ENCODE results near the gene MYEOV. TPM values are rescaled to one million over a fixed set of nuclear protein-coding genes. Genes with fewer than 3 reads are reported as not detected.

The MYEOV gene
- total RNA-seq, 1 donor from 2014 or later: not detected

GRCh38 chr11:69314555-69314954, 20.6 kb downstream of the MYEOV start:
- Mint-ChIP-seq H3K4me3 (ENCODE audit: unreplicated experiment) (no peak overlapping the region), H3K27ac (ENCODE audit: unreplicated experiment) (no peak overlapping the region), H3K9me3 (ENCODE audit: unreplicated experiment) (no peaks in the 10 kb centered on the region), H3K27me3 (ENCODE audit: unreplicated experiment) (peaks cover 5% of the 10 kb centered on the region), H3K36me3 (ENCODE audit: low read depth, unreplicated experiment) (no peaks in the 10 kb centered on the region), H3K4me1 (ENCODE audit: unreplicated experiment) (peaks cover 12% of the 10 kb centered on the region)
- DNase-seq (ENCODE audit: low spot score): no peak
- TF ChIP-seq, protein P1, sequence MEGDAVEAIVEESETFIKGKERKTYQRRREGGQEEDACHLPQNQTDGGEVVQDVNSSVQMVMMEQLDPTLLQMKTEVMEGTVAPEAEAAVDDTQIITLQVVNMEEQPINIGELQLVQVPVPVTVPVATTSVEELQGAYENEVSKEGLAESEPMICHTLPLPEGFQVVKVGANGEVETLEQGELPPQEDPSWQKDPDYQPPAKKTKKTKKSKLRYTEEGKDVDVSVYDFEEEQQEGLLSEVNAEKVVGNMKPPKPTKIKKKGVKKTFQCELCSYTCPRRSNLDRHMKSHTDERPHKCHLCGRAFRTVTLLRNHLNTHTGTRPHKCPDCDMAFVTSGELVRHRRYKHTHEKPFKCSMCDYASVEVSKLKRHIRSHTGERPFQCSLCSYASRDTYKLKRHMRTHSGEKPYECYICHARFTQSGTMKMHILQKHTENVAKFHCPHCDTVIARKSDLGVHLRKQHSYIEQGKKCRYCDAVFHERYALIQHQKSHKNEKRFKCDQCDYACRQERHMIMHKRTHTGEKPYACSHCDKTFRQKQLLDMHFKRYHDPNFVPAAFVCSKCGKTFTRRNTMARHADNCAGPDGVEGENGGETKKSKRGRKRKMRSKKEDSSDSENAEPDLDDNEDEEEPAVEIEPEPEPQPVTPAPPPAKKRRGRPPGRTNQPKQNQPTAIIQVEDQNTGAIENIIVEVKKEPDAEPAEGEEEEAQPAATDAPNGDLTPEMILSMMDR (IDR thresholded peaks at IDR 0.05; ENCODE audit: unreplicated experiment): no peak

DNA sequence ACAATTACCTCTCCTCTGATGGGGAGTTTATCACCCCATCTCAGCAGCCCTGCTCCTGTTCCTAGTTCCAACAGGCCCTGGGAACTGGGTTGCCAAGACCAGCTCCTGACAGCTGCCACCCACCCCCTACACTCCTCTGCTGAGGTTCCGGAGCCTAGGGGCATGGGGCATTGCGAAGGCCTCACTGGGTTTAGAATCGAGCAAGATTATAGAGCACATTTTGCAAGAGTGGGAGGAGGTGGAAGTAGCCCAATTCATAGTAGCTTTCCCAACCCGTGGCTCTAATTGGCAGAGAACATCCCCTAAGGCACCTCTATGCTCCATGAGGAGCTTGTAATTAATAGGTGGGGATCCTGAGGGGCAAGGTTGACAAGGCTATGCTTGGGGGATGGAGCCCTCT, 23.0 kb downstream of the MYEOV start:
- Mint-ChIP-seq H3K4me1 (ENCODE audit: unreplicated experiment) (peaks cover 1% of the 10 kb centered on the region), H3K27ac (ENCODE audit: unreplicated experiment) (no peak overlapping the region), H3K27me3 (ENCODE audit: unreplicated experiment) (peaks cover 5% of the 10 kb centered on the region), H3K4me3 (ENCODE audit: unreplicated experiment) (no peak overlapping the region), H3K36me3 (ENCODE audit: low read depth, unreplicated experiment) (peaks cover 3% of the 10 kb centered on the region), H3K9me3 (ENCODE audit: unreplicated experiment) (no peaks in the 10 kb centered on the region)
- no peak for DNase-seq (ENCODE audit: low spot score)
- TF ChIP-seq, protein P1 (IDR thresholded peaks at IDR 0.05; ENCODE audit: unreplicated experiment): no peak

GRCh38 chr11:69317401-69318092, 23.6 kb downstream of the MYEOV start:
- TF ChIP-seq, protein P1 (IDR thresholded peaks at IDR 0.05; ENCODE audit: unreplicated experiment): no peak
- Mint-ChIP-seq H3K36me3 (ENCODE audit: low read depth, unreplicated experiment) (peaks cover 3% of the 10 kb centered on the region), H3K9me3 (ENCODE audit: unreplicated experiment) (no peaks in the 10 kb centered on the region), H3K4me3 (ENCODE audit: unreplicated experiment) (no peak overlapping the region), H3K27ac (ENCODE audit: unreplicated experiment) (no peak overlapping the region), H3K27me3 (ENCODE audit: unreplicated experiment) (peaks cover 5% of the 10 kb centered on the region), H3K4me1 (ENCODE audit: unreplicated experiment) (no peaks in the 10 kb centered on the region)
- no peak for DNase-seq (ENCODE audit: low spot score)

DNA sequence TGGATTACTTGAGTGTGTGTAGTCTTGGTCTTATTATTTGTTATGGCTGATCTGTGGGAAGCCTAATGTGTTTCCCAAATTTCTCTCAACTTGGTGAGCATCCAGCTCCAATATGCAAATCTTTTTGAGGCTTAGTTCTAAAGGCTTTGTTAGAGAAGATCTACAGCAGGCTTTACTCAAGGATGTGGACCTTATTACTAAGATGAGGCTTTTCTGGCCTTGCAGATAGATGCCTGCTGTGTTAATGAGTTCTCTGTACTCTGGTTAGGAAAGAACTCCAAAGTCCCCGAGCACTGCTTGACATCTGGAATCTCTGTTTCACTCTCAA, 24.1 kb downstream of the MYEOV start:
- H3K4me3 Mint-ChIP-seq (ENCODE audit: unreplicated experiment): no peak overlapping the region
- TF ChIP-seq, protein P1 (IDR thresholded peaks at IDR 0.05; ENCODE audit: unreplicated experiment): no peak
- no peaks in the 10 kb centered on the region for H3K9me3 Mint-ChIP-seq (ENCODE audit: unreplicated experiment)
- peaks cover 3% of the 10 kb centered on the region for H3K36me3 Mint-ChIP-seq (ENCODE audit: low read depth, unreplicated experiment)
- no peaks in the 10 kb centered on the region for H3K4me1 Mint-ChIP-seq (ENCODE audit: unreplicated experiment)
- peaks cover 5% of the 10 kb centered on the region for H3K27me3 Mint-ChIP-seq (ENCODE audit: unreplicated experiment)
- DNase-seq (ENCODE audit: low spot score): no peak
- H3K27ac Mint-ChIP-seq (ENCODE audit: unreplicated experiment): no peak overlapping the region

DNA sequence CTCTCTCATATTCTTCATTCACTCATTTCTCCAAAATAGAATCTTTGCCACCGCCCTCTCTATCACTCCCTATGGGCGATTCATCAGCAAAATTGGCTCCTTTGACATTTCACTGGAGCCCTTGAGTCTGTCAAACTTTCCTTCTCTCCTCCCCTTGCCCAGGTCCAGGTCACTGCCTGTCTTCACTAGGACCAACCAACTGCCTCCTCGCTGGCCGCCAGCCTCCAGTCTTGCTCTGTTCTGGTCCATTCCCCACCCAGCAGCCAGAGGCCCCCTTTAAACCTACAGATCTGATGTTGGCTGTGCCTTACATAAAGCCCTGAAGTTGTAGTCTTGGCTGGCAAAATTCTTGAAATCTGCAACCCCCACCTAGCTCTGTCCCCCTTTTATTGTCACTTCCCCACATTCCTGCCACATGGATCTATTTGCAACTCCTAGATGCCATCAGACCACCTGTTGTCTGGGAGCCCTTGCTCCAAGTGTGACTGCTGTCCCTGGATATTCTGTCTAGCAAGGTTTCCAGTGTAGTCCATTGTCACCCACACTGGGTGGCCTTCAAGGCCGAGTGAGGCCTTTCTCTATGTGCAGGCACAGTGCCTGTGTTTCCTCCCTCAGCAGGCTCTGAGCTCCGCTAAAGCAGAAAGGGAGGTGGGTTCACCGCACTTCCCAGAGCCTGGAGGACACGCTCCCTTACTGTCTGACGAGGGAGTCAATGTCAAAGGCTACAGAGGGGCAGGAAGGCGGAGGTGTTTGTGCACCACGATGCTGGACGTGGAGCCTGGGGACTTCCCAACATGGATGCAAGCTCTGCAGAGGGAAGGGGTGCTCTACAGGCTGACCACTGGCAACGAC, 25.5 kb downstream of the MYEOV start:
- no peaks in the 10 kb centered on the region for H3K9me3 Mint-ChIP-seq (ENCODE audit: unreplicated experiment)

More for the DNA sequence above, 25.5 kb downstream of the MYEOV start:
- H3K27ac Mint-ChIP-seq (ENCODE audit: unreplicated experiment): no peak overlapping the region
- peaks cover 3% of the 10 kb centered on the region for H3K36me3 Mint-ChIP-seq (ENCODE audit: low read depth, unreplicated experiment)
- no peaks in the 10 kb centered on the region for H3K4me1 Mint-ChIP-seq (ENCODE audit: unreplicated experiment)
- peaks cover 3% of the 10 kb centered on the region for H3K27me3 Mint-ChIP-seq (ENCODE audit: unreplicated experiment)
- TF ChIP-seq, protein P1 (IDR thresholded peaks at IDR 0.05; ENCODE audit: unreplicated experiment): no peak
- H3K4me3 Mint-ChIP-seq (ENCODE audit: unreplicated experiment): no peak overlapping the region
- DNase-seq (ENCODE audit: low spot score): no peak

Measured in endothelial cell (in vitro differentiated cells).